Neural crest cell (in vitro differentiated cells): ENCODE results near the gene TBX6. TPM values are rescaled to one million over a fixed set of nuclear protein-coding genes. Genes with fewer than 3 reads are reported as not detected.

Experiments used
- DNase-seq: peaks from one replicate; pipeline ENCODE4 v3.0.0; 2021; ENCODE audit warnings: low read depth, mixed read lengths, low spot score
- H3K27ac Mint-ChIP-seq: one replicate; pipeline ENCODE4 v1.8.0; 2021; ENCODE audit warnings: mild to moderate bottlenecking, mixed read lengths; ENCODE audit not compliant: unreplicated experiment
- H3K27me3 Mint-ChIP-seq: 2 replicates; pipeline ENCODE4 v1.8.0; 2021; ENCODE audit warnings: low read depth, mild to moderate bottlenecking, mixed read lengths
- H3K36me3 Mint-ChIP-seq: 2 replicates; pipeline ENCODE4 v1.8.0; 2021; ENCODE audit warnings: low read depth, mild to moderate bottlenecking, mixed read lengths
- H3K4me1 Mint-ChIP-seq: 2 replicates; pipeline ENCODE4 v1.8.0; 2021; ENCODE audit warnings: mixed read lengths
- H3K4me3 Mint-ChIP-seq: one replicate; pipeline ENCODE4 v1.8.0; 2021; ENCODE audit warnings: mild to moderate bottlenecking, mixed read lengths
- H3K9me3 Mint-ChIP-seq: 2 replicates; pipeline ENCODE4 v1.8.0; 2021; ENCODE audit warnings: mixed read lengths
- total RNA-seq: library from RNA; stranded (reverse); gene quantifications from 2 replicates; pipeline ENCODE4 v1.2.1, GENCODE V29; 2021
- TF ChIP-seq, protein P1 (sequence below): fragments of 200-600 bp; sonication (generic); conservative IDR thresholded peaks from 2 replicates; pipeline ENCODE4 v1.5.0; 2021; ENCODE audit warnings: antibody characterized with exemption, mild to moderate bottlenecking

TBX6 gene
- total RNA-seq, 1 donor from 2014 or later = 0.79 TPM

DNA sequence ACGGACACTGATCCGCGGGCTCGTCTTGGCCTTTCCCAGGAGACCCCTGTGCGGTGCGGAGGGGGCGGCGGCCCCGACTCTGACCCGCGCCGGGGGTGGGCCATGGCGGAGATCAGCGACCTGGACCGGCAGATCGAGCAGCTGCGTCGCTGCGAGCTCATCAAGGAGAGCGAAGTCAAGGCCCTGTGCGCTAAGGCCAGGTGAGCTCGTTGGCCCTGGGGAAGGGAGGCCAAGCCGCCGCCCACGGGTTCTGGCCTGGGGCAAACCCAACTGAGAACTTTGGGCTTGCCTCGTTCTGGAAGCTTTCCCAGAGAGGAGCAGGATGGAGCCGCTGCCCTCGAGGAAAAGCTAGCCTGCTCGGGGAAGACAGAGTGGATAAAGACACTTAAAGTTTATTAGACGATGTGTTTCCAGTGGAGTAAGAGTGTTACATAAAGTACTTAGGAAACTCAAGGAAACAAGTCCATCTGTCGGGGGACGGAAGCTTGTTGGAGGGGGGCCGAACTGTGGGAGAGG lies 15.4 kb downstream of the TBX6 start:
- no peaks in the 10 kb centered on the region for H3K9me3 Mint-ChIP-seq
- peak overlapping the region; percentile 96 for H3K4me3 Mint-ChIP-seq
- H3K4me1 Mint-ChIP-seq = peaks cover 31% of the 10 kb centered on the region
- no peaks in the 10 kb centered on the region for H3K27me3 Mint-ChIP-seq
- TF ChIP-seq, protein P1, sequence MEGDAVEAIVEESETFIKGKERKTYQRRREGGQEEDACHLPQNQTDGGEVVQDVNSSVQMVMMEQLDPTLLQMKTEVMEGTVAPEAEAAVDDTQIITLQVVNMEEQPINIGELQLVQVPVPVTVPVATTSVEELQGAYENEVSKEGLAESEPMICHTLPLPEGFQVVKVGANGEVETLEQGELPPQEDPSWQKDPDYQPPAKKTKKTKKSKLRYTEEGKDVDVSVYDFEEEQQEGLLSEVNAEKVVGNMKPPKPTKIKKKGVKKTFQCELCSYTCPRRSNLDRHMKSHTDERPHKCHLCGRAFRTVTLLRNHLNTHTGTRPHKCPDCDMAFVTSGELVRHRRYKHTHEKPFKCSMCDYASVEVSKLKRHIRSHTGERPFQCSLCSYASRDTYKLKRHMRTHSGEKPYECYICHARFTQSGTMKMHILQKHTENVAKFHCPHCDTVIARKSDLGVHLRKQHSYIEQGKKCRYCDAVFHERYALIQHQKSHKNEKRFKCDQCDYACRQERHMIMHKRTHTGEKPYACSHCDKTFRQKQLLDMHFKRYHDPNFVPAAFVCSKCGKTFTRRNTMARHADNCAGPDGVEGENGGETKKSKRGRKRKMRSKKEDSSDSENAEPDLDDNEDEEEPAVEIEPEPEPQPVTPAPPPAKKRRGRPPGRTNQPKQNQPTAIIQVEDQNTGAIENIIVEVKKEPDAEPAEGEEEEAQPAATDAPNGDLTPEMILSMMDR = no peak
- peaks cover 12% of the 10 kb centered on the region for H3K36me3 Mint-ChIP-seq
- H3K27ac Mint-ChIP-seq = peak overlapping the region; percentile 81
- DNase-seq = no peak

DNA sequence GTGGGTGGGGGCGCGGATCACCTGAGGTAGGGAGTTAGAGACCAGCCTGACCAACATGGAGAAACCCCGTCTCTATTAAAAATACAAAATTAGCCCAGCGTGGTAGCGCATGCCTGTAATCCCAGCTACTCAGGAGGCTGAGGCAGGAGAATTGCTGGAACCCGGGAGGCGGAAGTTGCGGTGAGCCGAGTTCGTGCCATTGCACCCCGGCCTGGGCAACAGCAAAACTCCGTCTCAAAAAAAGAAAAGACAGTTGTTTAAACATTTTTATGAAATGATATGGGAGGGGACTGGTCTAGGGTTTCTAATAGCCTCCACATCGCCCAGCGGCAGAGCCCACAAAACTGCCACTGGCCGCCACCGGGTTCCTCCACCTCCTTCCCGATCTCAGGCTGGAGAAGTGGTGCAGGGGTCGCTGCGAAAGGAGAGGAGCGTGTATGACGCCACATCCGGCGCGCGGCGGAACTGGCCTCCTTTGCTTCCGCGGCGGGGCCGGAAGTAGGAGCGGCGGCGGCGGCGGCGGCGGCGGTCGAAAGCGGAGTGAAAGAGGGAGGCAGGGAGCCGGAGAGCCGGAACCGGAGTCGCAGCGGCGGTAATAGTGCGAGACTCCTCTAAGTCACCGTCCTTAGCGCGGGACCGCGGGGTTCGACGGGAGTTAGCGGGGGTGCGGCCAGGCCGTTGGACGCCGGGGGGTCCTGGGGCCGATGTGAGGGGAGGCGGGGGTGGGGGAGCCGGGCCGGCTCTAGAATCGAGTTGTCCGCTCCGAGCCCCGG lies 16.0 kb downstream of the TBX6 start, which contains the start of gene PPP4C:
PPP4C (plus strand) TSS at position 492 of the 773 bp plus-strand sequence. CDS start 384 bp downstream, outside the sequence.
- DNase-seq = peak; percentile 89
- H3K4me1 Mint-ChIP-seq = peaks cover 31% of the 10 kb centered on the region
- no peaks in the 10 kb centered on the region for H3K27me3 Mint-ChIP-seq
- H3K9me3 Mint-ChIP-seq = no peaks in the 10 kb centered on the region
- H3K36me3 Mint-ChIP-seq = peaks cover 12% of the 10 kb centered on the region
- TF ChIP-seq, protein P1 = no peak
- peak within 1 kb of the TSS; percentile 96 for H3K4me3 Mint-ChIP-seq
- H3K27ac Mint-ChIP-seq = peak within 1 kb of the TSS; percentile 96

DNA sequence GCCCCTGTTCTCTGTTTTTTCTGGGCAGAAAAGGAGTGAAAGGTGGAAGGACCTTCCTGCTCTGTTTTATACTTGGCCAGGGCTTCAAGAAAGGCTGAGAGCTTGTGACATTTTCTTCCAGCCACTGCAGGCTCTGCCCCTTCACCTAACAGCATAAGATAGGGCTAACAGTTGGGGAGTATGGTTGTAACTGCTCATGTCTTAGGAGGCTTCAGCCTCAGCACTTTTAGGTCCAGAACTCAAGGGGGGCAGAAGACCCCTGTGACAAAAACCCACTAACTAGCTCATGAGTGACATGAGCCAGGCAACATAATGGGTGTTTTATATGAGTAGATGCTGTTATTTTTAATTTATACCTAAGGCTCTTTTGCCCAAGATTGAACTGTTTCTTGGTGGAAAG lies 21.2 kb downstream of the TBX6 start:
- H3K4me3 Mint-ChIP-seq = peak overlapping the region; percentile 61
- H3K36me3 Mint-ChIP-seq = peaks cover 25% of the 10 kb centered on the region
- H3K4me1 Mint-ChIP-seq = peaks cover 31% of the 10 kb centered on the region

DNA sequence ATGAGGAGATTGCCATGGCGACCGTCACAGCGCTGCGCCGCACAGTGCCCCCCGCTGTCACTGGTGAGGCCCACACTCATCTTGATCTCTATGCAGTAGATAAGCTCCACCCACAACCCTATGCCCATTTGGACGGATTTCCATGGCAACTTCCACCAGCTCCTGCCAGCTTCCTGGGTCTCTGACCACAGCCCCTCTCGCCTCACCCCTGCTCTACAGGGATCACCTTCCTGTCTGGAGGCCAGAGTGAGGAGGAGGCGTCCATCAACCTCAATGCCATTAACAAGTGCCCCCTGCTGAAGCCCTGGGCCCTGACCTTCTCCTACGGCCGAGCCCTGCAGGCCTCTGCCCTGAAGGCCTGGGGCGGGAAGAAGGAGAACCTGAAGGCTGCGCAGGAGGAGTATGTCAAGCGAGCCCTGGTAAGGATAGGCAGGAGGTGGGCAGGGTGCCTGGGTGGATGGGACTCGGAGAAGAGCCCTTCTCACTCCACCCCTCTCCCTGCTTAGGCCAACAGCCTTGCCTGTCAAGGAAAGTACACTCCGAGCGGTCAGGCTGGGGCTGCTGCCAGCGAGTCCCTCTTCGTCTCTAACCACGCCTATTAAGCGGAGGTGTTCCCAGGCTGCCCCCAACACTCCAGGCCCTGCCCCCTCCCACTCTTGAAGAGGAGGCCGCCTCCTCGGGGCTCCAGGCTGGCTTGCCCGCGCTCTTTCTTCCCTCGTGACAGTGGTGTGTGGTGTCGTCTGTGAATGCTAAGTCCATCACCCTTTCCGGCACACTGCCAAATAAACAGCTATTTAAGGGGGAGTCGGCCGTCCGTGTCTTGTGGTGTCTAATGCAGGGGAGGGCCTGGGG lies 21.9 kb downstream of the TBX6 start:
- TF ChIP-seq, protein P1 = no peak
- no peak for DNase-seq
- H3K9me3 Mint-ChIP-seq = no peaks in the 10 kb centered on the region
- H3K36me3 Mint-ChIP-seq = peaks cover 25% of the 10 kb centered on the region
- peaks cover 34% of the 10 kb centered on the region for H3K4me1 Mint-ChIP-seq
- H3K4me3 Mint-ChIP-seq = peak overlapping the region; percentile 84
- H3K27me3 Mint-ChIP-seq = no peaks in the 10 kb centered on the region
- H3K27ac Mint-ChIP-seq = no peak overlapping the region

More for the DNA sequence above, 21.2 kb downstream of the TBX6 start:
- H3K27ac Mint-ChIP-seq = no peak overlapping the region
- H3K9me3 Mint-ChIP-seq = no peaks in the 10 kb centered on the region
- DNase-seq = no peak
- TF ChIP-seq, protein P1 = no peak
- no peaks in the 10 kb centered on the region for H3K27me3 Mint-ChIP-seq

DNA sequence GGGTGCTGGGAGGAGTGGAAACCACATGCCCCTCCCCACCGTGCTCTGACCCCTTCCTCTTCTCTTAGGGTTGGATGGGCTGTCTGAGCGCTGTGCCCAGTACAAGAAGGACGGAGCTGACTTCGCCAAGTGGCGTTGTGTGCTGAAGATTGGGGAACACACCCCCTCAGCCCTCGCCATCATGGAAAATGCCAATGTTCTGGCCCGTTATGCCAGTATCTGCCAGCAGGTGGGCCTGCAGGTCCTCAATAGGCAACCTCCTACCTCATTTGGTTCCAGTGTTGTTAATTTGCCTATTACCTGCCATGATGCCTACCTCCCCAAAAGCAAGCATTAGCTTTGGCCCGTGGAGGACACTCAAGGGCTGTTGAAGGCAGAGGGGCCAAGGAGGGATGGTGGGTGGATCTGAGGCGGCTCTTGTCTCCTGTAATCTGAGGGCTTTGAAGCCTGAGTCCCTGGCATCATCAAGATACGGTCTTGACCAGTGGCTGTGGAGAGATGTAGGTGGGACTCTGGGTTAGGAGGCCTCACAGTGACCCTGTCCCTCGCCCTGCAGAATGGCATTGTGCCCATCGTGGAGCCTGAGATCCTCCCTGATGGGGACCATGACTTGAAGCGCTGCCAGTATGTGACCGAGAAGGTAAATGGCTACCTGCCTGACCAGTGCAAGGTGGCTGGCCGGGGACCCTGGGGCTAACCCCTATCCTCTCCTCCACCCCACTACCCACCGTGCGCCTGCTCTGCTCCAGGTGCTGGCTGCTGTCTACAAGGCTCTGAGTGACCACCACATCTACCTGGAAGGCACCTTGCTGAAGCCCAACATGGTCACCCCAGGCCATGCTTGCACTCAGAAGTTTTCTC lies 22.7 kb downstream of the TBX6 start:
- Mint-ChIP-seq H3K27me3 (no peaks in the 10 kb centered on the region), H3K27ac (no peak overlapping the region), H3K9me3 (no peaks in the 10 kb centered on the region), H3K36me3 (peaks cover 25% of the 10 kb centered on the region), H3K4me1 (peaks cover 37% of the 10 kb centered on the region), H3K4me3 (peak overlapping the region; percentile 84)
- TF ChIP-seq, protein P1 = peak; percentile 68
- DNase-seq = no peak
